ENCODE results near the gene BEAN1. TPM values are rescaled to one million over a fixed set of nuclear protein-coding genes. Genes with fewer than 3 reads are reported as not detected.

BEAN1 gene
- total and polyA plus RNA-seq, 9 of the 15 experiments (the other 6 are each of a cell fraction or from before 2014, with no cell fraction given): not detected

- peaks cover 0 to 6% of the 10 kb centered on the region in 2 experiments; a peak in 2 of 5 replicates for H3K4me1 ChIP-seq (replicated peaks in 1 of 2; ENCODE audit: control insufficient read depth in 2 of 2, insufficient read depth in 2 of 2, low read length in 2 of 2)
- FAIRE-seq (no peak), DNase-seq (ENCODE audit: extremely low read depth in 1 of 4, low spot score in 3 of 4) (no peak), ATAC-seq (no peak)
- TF ChIP-seq HMGN3 (IDR thresholded peaks at IDR 0.05; ENCODE audit: borderline replicate concordance, extremely low read depth, insufficient read length, low read depth, low read length) (no peak), U2AF1 (optimal IDR thresholded peaks at IDR 0.05; ENCODE audit: low read depth, low read length) (no peak), GATAD2A (IDR thresholded peaks at IDR 0.05) (no peak), SAP30 (IDR thresholded peaks at IDR 0.05; ENCODE audit: borderline replicate concordance, insufficient read depth, low read depth, low read length, poor library complexity, severe bottlenecking) (no peak), MECOM (CRISPR knock-in tag; IDR thresholded peaks at IDR 0.05) (no peak)
- TF ChIP-seq, protein P1, sequence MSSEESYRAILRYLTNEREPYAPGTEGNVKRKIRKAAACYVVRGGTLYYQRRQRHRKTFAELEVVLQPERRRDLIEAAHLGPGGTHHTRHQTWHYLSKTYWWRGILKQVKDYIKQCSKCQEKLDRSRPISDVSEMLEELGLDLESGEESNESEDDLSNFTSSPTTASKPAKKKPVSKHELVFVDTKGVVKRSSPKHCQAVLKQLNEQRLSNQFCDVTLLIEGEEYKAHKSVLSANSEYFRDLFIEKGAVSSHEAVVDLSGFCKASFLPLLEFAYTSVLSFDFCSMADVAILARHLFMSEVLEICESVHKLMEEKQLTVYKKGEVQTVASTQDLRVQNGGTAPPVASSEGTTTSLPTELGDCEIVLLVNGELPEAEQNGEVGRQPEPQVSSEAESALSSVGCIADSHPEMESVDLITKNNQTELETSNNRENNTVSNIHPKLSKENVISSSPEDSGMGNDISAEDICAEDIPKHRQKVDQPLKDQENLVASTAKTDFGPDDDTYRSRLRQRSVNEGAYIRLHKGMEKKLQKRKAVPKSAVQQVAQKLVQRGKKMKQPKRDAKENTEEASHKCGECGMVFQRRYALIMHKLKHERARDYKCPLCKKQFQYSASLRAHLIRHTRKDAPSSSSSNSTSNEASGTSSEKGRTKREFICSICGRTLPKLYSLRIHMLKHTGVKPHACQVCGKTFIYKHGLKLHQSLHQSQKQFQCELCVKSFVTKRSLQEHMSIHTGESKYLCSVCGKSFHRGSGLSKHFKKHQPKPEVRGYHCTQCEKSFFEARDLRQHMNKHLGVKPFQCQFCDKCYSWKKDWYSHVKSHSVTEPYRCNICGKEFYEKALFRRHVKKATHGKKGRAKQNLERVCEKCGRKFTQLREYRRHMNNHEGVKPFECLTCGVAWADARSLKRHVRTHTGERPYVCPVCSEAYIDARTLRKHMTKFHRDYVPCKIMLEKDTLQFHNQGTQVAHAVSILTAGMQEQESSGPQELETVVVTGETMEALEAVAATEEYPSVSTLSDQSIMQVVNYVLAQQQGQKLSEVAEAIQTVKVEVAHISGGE (CRISPR knock-in tag; IDR thresholded peaks at IDR 0.05): no peak
- H3K9me1 ChIP-seq (ENCODE audit: control insufficient read depth, insufficient read depth, low read length): no peaks in the 10 kb centered on the region
- H3K27me3 ChIP-seq (ENCODE audit: control insufficient read depth in 2 of 2, insufficient read depth in 2 of 2, low read length in 2 of 2): peaks cover 4 to 39% of the 10 kb centered on the region in 2 experiments; a peak in 4 of 5 replicates
- H2AFZ ChIP-seq (ENCODE audit: low read depth, low read length): no peak overlapping the region
- no peaks in the 10 kb centered on the region for H3K79me2 ChIP-seq (ENCODE audit: control insufficient read depth, insufficient read depth, low read length)
- no TSS peak for BruUV-seq (replicated peaks)
- no peaks in the 10 kb centered on the region for H3K9me3 ChIP-seq (replicated peaks; ENCODE audit: control insufficient read depth, insufficient read depth, low read depth, low read length)
- H3K27ac ChIP-seq (ENCODE audit: extremely low read depth, low read depth, low read length): no peak overlapping the region
- in situ Hi-C loops (cut with MboI): loop anchor here (5.0 kb wide), 1 partner anchor 82 kb away; no protein-coding TSS in a partner anchor
- no peak overlapping the region for H3K4me3 ChIP-seq
- intact Hi-C loops (cut with micrococcal nuclease): no loop called here
- no peaks in the 10 kb centered on the region for H3K36me3 ChIP-seq (ENCODE audit: control insufficient read depth, insufficient read depth, low read length)
- no peak overlapping the region for H3K9ac ChIP-seq (ENCODE audit: insufficient read depth in 1 of 2, low read depth in 2 of 2, low read length in 2 of 2)
- ChIA-PET CTCF (ENCODE audit: low intra/inter-chr PET ratio) (no interaction called here), POLR2A (no interaction called here)
- H4K20me1 ChIP-seq (replicated peaks; ENCODE audit: control insufficient read depth, insufficient read depth, low read length): no peaks in the 10 kb centered on the region; the same call in 1 of the 2 replicates
- H3K4me2 ChIP-seq (ENCODE audit: insufficient read depth, low read length): no peak overlapping the region
- WGBS (ENCODE audit: insufficient coverage, low coverage, missing lambda C conversion rate): 0% methylated on average over 2 of the region's 2 CpGs
These were observed 62.3 kb downstream of the BEAN1 start for GRCh38 chr16:66489385-66489784.

All from K562 (cell line).